NCI-H1105 (cell line): ENCODE measurements around the gene TTC33.
"Not testable (repeated sequence)": the region's sequence is repeated elsewhere in the genome, so short reads cannot be mapped to it uniquely, and the experiment has no call there.

Source experiments
- DNase-seq: peaks from one replicate; lab custom pipeline; 2025; lab: John Stamatoyannopoulos, UW

The TTC33 gene

DNA sequence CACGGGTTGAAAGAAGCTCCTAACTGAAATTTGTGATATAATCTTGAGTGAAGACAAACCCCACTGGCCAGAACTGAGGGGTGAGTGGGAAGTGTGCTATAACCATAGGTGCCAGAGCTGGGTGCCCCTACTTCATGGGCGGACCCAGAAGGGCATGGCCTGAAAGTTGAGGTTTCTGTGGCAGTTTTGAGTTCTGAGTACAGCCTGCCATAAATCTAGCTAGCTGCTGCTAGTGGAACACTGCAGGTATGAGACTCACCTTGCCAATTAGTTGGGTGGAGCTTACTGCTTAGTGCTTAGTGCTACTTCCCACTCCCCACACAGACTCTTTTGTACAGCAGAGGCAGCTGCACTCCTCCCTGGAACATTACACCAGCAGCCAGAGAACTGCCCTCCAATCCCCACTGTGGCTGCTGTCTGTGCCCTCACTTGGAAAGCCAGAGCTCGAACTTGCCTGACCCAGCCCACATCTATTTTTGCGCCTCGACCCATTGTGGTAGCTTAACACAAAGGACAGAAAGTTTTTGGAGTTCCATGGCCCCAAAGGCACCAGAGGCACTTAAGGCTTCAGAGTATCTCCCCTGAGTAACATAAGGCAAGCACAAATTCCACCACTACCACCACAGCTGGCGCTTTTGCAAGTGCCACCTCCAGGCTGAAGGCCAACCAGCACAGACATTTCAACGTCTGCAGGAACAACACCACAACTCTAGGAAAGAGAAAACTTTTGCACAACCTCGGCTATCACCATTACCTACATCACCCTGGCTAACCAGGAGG, 103.1 kb downstream of the TTC33 start:
- DNase-seq, result no peak

DNA sequence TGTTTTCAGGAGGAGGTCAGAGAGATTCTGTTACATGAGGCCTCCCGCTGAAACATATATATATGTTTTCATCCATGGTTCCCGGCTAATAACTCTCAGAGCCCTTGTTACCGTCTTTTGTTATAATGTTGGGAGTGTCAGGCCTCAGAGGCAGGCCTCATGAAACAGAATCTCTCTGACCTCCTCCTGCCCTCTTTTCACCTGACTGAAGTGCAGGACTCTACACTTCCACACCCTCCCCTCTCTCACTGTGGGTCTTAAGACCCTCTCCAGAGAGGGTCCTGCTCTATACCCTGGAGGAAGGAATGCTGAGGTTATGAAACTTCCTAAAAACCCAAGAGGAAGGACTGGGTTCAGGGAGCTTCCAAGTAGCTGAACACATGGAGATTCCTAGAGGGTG, 104.6 kb downstream of the TTC33 start:
- DNase-seq, result no peak

DNA sequence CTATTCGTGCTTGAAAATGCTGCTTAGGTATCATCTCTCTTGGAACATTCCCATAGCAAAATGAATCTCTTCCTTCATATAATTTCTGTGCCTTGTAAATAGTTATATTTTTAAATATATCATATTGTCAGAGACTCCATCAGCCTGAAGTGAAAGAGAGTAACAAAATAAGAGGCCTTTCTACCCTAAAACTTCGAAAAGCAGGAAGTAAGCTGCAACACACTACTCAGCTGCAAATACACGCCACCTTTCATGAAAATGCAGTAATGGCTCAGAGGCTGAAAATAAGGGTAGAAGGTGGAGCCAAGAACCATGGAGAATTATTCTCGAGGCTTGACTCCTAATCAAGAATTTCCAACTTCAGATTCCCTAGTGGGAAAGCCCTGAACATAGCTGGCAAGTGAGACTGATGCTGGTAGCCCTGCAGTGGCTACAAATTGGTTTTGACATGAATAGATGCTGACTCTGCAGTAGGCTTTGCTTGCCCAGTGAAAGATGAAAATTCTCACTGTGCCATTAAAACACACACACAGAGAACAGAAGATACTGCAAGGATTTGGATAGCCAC, 106.2 kb downstream of the TTC33 start:
- DNase-seq, result no peak

DNA sequence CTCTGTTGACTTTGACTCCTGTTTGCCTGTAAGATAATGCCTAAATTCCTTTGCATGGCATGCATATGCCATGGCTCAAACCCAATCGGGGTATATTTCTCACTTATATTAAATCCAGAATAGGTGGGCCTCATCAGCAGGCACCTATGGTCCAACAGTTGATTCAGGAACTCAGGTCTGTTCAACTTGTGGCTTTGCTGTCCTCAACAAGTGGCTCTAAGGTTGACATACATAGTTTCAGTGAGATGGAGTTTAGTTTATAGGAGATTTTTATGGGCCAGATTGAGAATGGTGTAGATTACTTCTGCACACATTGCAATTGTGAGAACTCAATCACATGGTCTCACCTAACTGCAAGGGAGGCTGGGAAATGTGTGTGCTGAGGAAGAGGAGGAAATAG, 107.6 kb downstream of the TTC33 start:
- no peak for DNase-seq

DNA sequence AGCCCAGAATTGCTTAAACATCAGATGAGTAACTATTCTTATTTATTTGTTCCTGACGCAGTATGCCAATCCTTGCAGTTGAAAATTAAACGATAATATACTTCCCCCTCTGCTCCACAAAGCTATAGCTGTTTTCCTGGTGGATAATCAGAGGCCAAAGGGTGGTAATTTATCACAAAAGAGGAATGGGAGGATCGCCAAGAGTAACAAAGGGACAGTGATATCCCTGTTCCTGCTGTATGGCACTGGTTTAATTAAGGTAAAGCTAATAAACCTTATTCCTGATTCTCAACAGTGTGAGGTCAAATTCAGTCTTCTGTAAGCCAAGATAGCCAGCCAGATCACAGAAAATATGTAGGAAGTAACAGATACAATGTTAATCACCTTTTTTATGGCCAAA, 109.5 kb downstream of the TTC33 start:
- DNase-seq, result no peak

DNA sequence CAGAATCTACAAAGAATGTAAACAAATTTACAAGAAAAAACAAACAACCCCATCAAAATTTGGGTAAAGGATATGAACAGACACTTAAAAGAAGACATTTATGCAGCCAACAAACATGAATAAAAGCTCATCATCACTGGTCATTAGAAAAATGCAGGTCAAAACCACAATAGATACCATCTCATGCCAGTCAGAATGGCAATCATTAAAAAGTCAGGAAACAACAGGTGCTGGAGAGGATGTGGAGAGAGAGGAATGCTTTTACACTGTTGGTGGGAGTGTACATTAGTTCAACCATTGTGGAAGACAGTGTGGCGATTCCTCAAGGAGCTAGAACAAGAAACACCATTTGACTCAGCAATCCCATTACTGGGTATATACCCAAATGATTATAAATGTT, 116.2 kb downstream of the TTC33 start:
- not testable (repeated sequence) for DNase-seq

DNA sequence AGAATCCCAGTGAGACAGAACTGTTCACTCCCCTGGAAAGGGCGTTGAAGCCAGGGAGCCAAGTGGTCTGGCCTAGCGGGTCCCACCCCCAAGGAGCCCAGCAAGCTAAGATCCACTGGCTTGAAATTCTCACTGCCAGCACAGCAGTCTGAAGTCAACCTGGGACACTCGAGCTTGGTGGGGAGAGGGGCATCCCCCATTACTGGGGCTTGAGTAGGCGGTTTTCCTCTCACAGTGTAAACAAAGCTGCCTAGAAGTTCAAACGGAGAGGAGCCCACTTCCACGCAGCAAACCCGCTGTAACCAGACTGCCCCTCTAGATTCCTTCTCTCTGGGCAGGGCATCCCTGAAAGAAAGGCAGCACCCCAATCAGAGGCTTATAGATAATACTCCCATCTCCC, 121.2 kb downstream of the TTC33 start:
- no peak for DNase-seq

DNA sequence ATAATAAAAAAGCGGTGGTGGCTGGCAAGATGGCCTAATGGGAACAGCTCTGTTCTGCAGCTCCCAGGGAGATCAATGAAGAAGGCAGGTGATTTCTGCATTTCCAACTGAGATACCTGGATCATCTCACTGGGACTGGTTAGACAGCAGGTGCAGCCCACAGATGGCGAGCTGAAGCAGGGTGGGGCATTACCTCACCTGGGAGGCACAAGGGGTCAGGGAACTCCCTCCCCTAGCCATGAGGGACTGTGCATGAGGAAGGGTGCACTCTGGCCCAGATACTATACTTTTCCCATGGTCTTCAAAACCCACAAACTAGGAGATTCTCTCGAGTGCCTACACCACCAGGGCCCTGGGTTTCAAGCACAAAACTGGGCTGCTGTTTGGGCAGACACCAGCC, 121.6 kb downstream of the TTC33 start:
- DNase-seq, result no peak

DNA sequence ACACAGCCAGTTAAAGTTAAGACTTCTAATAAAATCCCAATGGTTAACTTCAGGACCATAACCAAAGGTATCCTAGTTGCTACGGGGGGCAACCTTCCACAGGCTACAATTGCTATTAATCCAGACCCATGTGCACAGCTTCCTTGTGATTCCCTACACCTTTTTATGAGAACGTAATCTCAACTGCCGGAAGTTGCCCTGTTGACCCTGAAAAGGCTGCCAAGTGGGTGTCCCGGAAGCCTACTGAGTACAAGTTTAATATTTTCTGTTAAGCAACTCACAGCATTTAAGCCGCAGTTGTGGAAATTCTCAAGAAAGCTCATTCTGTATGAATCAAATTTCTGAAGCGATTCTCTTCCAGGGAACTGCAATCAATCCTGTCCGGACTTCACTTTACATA, 124.5 kb downstream of the TTC33 start:
- DNase-seq, result no peak

DNA sequence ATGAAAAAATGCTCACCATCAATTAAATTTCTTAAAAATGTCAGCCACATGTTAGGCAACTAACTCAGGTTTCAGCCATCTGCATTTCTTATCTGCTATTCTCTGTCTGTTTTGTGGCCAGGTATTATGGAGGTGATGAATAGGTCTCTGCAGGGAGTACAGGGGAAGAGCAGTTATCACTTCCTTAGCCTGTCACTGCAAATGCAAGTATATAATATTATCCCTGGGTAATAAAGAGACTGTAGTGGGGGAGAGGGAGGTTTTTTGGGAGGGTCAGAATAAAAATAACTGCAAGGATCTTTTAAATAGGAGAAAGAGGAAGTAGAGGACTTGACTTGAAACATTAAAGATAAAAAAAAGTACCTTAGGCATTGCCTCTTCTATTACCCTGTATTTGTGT, 125.6 kb downstream of the TTC33 start:
- no peak for DNase-seq

DNA sequence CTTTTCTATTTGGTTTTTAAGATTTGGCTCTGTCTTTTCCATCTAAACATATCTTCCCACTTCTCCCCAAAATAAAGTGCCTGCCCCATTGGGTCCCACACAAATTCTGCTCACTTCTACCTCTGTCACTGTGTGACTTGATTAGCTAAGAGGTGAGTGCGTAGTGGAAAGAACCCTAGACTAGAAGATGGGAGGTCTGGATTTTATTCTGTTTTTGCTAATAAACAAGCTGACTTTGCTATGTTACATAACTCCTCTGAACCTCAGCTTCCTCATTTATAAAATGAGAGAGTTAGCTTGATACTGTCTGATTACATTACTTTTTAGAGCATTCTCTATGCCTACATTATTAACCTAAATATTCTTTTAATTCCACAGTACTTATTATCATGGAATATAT, 127.4 kb downstream of the TTC33 start:
- no peak for DNase-seq

DNA sequence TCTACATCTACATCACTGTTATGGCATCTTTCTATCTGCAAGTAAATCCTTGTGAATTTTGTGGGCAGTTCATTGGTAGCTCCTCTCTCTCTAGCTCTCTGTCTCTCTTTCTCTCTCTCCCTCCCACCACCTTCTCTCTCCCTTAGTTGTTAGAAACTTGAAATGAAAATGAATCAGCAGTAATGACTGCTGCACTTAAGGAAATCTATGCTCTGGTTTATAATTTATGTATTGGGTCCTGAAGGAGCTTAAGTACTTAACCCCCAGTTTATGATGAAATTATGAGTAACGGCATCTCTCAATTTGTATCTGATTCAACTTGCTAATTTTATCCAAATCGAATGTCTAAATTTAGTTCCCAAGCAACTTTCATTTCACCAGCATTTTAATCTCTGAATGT, 128.1 kb downstream of the TTC33 start:
- no peak for DNase-seq

DNA sequence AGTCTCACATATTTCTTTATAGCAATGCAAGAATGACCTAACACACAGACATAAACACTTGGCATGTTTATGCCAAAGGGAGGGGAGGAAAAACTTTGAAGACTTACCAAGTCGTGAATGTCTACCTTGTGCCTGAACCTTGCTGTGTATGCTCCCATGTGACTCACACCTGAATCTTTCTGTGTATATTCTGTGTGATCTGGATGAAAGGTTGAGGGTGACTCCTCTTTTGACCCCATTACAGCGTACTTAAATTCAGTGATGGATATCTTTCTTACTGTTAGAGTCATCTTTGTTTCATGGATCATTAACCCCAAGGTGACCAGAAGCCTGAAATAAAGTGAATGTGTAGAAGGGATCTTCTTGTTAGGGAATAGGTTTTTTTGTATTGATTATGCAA, 129.0 kb downstream of the TTC33 start:
- no peak for DNase-seq

DNA sequence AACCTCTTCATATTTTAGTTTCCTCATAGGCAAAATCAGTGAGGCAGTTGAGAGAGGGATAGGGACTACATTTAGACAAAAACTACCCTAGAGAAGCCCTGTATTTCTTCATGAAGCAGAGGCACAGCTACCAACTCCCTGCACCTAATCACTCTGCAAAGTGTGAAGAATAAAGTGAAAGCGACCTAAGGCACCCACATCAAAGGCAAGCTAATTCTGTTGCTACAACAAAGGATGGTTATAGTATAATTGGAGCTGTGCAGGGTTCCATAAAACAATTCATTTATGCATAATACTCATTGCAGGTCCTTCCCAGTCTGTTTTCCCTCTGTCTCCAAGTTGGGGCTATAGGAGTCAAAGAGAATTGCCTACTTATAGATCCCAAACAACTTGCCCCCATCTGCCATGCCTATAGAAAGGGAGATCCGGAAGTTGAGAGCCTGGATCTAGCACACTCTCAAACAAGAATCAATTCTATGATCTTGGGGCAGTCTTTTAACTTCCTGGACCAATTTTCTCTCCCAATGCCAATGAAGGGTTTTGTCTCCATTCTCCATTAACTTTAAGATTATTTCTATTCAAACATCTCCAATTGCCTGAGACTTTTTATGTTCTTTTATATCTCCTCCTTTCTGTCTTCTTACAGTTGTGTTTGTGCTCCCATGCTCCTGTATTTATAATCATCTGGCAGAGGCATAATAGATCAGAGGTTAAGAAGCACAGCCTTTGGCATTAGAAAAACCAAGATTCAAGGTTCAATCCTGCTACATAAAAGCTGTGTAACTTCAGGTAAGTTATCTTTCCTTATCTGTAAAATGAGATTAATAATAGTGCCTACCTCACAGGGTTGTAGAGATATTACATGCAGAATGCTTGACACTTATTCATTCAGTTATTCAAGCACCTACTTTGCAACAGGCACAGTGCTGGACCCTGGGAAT, 132.0 kb downstream of the TTC33 start:
- no peak for DNase-seq

DNA sequence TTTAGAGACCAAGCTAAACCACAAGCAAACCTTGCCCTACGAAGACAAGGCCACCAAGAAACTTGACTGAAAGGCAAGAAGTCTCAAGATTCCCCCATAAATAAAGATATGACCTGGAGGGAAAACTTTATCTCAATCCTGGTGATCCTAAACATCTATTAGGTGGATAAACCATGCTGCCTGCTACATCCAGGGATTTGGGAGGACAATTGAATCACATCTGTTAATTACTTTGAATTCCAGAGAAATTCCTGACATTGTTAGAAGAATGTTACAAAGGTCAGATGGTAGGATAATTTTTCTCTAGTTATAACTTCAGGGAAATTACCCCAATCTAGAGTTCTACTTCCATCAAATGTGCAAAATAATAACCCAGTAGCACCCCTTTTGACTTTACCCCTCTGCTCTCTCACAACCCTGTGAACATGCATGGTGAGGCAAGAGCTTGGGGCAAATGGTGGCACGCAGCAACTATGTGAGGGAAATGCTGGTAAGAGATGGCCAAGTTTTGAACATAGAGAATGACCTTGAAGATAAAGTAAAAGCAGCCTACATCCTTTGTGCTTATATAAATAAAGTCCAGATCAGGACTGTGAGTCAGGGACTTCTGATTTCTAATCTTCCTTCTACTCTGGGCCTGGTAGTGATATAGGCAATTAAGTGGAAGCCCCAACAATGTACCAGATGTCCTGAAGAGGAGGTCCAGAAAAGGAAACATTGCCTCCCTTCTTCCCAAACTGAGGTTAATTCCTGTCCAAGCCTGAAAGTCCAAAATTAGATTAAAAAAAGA, 133.1 kb downstream of the TTC33 start:
- no peak for DNase-seq

DNA sequence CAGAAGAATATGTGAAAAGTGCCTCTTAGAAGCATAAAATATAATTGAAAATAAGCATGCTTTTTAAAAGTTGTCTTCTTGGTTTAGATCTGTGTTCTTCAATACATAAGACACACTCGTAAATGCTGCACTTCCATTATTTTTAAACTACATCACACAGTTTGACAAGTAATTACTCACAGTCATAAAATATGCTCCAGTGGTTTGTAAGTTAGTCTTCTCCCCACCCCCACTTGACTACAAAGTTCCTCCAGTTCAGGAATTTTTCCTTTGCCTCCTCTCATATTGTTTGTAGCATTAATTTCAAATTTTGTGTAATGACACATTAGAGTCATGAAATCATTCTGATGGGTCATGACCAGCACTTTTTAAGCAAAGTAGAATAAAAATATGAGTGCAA, 136.3 kb downstream of the TTC33 start:
- no peak for DNase-seq

DNA sequence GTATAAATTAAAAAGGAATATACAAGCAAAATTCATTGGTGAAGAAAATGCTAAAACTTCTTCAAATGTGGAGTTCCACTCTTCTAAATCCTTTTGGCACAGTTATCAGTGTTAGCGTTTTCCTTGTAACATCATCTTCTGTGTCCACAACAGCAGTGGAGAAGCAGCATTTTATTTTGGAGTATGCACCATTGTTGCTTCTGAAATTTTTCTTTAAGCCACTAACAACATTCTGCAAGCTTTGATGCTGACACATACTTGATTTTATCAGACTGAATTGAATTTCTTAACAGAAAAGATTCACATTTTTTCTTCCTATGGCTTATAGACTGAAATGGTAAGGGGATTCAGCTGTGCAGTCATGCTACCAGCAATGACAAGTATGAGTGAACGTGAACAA, 136.8 kb downstream of the TTC33 start:
- no peak for DNase-seq

DNA sequence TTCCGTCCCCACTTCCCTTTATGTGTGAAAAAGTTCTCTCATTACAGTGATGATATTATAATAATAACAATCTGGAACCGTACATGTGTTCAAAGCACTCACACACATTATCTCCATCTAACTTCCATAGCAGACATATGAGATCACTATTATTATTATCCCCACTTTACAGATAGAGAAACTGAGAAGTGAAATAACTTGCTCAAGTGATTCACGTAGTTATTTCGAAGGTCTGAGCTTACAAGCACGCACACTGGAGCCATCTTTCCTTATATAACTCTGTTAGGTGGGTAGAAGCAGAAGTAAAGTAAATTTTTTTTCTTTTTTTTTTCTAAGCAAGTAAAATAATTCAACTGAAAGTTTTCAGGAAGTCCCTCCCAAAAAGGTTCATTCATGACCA, 139.0 kb downstream of the TTC33 start:
- DNase-seq, result no peak

DNA sequence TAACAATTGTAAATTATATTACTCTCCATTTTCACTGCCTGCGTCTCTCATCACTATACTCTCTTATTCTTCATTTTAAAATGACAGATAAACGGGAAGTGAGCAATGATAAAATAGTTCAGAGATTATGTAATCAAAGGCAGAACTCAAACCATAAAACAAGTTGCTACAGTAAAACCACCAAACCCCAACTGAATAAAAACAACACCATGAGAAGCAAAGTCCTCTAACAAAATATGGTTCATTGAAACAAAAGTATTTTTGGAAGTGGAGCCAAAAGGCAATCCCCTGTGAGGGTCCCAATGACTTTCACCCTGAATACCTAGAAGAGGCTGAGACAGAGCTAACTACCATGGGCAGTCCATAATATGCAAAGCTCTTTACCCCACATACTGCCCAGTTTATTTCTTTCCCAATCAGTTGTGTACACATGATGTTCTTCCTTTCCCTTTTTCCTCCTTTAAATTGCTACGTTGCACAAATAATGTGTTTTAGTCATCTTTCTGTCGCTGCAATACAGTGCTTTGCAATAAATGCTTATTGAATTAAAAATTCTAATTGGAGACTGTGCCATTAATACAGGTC, 140.1 kb downstream of the TTC33 start:
- DNase-seq, result no peak

DNA sequence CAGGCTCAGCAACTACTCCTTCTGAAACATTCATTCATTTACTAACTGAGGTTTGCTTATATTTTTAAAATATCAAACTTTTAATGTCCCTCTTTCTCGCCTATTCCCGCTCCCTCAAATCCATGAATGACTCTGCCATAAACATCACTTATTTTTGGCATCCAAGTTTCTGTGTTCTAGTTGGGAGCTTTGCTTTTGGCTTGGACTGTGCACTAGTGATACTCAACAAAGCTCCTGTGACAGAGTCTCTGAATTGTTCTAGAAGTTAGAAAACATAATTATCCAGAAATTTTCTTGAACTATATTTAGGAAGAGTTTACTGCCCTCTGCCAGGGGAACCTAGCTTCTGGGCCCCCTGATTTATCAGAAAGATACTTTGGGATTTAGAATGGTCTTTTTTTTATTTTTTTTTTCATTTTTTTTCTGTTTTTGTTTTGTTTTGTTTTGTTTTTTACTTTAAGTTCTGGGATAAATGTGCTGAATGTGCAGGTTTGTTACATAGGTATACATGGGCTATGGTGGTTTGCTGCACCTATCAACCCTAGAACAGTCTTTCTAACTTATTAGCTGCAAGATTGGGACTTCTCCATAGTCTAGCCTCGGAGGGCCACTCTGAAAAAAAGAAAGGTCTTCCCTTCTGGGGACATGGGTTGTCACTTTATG, 140.7 kb downstream of the TTC33 start:
- DNase-seq, result no peak

DNA sequence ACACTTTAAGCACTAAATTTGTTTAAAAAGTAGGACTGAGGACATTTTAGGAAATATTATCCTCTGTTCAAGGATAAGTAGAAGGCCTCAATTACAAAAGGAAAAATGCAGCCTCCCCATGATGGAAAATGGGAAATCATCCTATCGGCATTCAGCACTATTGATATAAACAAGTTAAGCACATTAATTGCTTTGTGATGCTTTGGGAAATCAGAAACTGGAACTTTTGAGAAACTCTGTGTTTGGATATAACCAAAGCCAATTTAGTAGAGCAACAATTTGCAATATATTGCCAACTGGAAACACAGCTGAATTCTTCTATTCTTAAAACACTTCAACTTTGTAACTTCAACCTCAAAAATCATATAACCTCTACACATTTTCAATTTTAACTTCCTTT, 141.3 kb downstream of the TTC33 start:
- no peak for DNase-seq
